PFSK-1 (cell line): ENCODE data around the gene PCDHGA1.

Experiments
- FOXP2 ChIP-seq: optimal IDR thresholded peaks from 2 replicates; pipeline ENCODE3; 2011; ENCODE audit warnings: borderline replicate concordance, control low read depth, inconsistent platforms; ENCODE audit not compliant: insufficient read depth; ENCODE audit errors: extremely low read length, extremely low read depth
- POLR2AphosphoS5 ChIP-seq: IDR thresholded peaks from 2 replicates; pipeline ENCODE4 v1.6.1; 2012; ENCODE audit warnings: low read depth, mild to moderate bottlenecking, control low read depth, low read length, moderate library complexity
- REST ChIP-seq, 2 experiments: IDR thresholded peaks; 2 replicates each; pipeline versions ENCODE4 v1.6.1 to v1.8.0; 2011 to 2012; ENCODE audit warnings: low read depth in 2 of 2, low read length in 2 of 2, control low read depth in 1 of 2, inconsistent platforms in 1 of 2, mild to moderate bottlenecking in 1 of 2, moderate library complexity in 1 of 2; ENCODE audit not compliant: insufficient read depth in 1 of 2
- SIN3A ChIP-seq: IDR thresholded peaks from 2 replicates; pipeline ENCODE4 v1.6.1; 2012; ENCODE audit warnings: mild to moderate bottlenecking, low read length, moderate library complexity, borderline replicate concordance; ENCODE audit not compliant: insufficient read depth
- TAF1 ChIP-seq: IDR thresholded peaks from 2 replicates; pipeline ENCODE4 v1.6.1; 2012; ENCODE audit warnings: low read length, control low read depth, borderline replicate concordance; ENCODE audit not compliant: insufficient read depth

- TF ChIP-seq POLR2AphosphoS5 (no peak), FOXP2 (no peak), TAF1 (no peak), SIN3A (no peak), REST (IDR thresholded peaks at IDR 0.05; ENCODE audit: insufficient read depth in 1 of 2, low read depth in 2 of 2, low read length in 2 of 2) (no peak)
Measured at GRCh38 chr5:141528291-141528984, 198.1 kb downstream of the PCDHGA1 start.
